GM12872 (cell line): ENCODE measurements around the gene TRAF3.

ENCODE experiments used
- TF ChIP-seq, protein P1 (sequence below): IDR thresholded peaks from 3 replicates; pipeline ENCODE4 v1.5.1; 2011; ENCODE audit warnings: low read depth, mild to moderate bottlenecking, low read length, moderate library complexity; ENCODE audit not compliant: insufficient read depth

Gene TRAF3

DNA sequence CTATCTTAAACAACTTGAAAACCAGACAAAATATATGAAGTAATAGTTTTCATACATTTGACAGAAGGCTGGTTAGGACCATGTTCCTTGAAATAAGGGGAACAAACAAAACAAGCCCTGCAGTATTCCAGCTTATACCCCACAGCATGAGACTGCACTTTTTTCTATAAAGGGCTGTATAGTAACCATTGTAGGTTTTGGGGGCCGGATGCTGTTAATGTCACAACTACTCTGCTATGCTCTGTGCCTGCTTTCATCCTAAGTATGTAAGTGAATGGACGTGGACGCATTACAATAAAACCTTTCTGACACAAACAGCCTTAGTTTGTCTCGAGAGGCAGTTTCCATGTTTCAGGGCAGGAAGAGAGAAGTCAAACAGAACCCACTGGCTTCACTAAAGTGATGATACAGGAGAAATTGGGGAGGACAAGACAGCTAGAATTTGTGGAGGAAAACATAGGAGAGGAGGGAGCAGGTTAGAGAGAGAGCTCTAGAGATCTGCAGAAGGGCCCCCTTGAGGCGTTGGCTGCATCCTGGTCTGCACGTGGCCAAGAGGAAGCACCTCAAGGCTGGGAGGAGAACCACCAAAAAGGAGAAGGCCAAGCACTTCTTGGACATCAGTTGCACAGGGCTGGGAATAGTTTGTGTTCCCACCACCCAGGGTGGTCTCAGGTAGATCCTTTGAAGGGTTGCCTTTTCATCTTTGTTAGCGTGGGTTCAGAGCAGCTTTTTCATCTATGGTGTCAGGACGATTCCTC, 63.7 kb downstream of the TRAF3 start:
- TF ChIP-seq, protein P1, sequence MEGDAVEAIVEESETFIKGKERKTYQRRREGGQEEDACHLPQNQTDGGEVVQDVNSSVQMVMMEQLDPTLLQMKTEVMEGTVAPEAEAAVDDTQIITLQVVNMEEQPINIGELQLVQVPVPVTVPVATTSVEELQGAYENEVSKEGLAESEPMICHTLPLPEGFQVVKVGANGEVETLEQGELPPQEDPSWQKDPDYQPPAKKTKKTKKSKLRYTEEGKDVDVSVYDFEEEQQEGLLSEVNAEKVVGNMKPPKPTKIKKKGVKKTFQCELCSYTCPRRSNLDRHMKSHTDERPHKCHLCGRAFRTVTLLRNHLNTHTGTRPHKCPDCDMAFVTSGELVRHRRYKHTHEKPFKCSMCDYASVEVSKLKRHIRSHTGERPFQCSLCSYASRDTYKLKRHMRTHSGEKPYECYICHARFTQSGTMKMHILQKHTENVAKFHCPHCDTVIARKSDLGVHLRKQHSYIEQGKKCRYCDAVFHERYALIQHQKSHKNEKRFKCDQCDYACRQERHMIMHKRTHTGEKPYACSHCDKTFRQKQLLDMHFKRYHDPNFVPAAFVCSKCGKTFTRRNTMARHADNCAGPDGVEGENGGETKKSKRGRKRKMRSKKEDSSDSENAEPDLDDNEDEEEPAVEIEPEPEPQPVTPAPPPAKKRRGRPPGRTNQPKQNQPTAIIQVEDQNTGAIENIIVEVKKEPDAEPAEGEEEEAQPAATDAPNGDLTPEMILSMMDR = no peak

DNA sequence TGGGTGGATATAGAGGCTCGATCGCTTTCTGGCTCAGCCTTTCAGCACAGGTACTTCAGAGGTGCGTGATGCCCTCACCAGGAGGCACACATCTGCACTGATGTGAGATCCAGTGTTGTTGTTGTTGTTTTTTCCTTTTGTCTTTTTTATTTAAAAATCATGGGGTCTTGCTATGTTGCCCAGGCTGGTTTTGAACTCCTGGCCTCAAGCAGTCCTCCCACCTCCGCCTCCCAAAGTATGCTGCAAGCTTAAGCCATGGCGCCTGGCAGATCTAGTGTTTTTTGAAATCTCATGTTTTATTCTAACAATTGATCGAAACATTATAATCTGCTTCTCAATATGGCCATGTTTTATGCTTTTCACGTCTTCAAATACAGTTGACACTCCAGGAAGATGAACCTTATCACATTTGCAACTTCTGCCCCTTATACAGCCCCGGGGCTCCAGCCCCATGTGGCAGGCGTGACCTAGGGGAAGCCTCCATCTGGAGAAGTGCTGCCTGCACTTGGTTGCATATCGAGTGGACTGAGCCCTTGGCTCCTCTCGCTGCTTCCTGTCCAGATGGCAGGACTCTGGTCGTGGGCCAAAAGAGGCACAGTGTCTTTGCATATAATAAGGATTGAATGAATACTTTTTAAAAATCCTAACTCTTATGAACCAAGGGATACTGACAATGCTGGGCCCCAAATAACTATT, 71.7 kb downstream of the TRAF3 start:
- TF ChIP-seq, protein P1 = no peak

DNA sequence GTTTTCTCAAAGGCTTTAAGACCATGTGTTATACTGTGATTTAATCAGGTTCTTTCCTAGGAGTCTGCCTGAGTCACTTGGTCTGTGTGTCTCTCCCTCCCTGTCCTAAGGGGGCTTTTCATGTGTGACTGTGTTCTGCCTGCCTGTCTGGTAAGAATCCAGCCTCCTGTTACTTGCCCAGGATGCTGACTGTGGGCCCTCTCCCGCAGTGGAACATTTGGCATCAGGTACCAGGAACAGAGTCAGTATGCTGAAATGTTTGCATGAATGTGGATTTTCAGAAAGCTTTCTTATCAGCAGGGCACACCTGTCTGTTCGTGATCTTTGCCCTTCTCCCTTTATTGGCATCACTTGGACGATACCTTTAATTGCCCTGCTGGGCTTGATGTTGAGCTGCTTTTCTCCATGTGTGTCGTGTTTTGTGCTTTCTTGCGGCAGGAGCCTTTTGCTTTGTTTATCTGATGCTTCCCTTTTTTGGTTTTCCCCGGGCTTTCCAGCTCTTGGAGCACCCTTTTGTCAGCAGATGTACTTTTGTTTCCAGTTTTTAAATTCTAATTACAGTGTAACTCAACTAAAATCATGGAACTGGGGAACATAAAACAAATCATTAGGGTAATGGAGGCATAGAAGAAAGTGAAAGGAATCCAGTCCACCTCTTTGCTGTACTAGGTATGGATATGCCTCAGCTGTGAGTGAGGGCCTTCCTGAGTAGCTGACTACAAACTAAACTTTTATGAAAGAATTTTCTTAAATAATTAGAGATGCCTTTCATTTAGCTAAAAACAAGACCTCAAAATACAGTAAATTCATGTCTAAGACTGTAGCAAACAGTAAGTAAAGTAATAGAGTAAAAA, 72.5 kb downstream of the TRAF3 start:
- TF ChIP-seq, protein P1 = no peak

DNA sequence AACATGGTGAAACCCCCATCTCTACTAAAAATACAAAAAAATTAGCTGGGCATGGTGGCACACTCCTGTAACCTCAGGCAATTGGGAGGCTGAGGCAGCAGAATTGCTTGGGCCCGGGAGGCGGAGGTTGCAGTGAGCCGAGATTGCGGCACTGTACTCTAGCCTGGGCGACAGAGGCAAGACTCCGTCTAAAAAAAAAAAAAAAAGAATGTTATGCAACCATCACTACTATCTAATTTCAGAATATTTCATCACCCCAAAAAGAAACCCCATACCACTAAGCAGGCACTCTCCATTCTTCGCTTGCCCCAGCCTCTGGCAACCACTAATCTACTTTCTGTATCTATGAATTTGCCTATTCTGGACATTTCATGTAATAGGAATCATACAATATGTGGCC, 76.4 kb downstream of the TRAF3 start:
- TF ChIP-seq, protein P1 = no peak

DNA sequence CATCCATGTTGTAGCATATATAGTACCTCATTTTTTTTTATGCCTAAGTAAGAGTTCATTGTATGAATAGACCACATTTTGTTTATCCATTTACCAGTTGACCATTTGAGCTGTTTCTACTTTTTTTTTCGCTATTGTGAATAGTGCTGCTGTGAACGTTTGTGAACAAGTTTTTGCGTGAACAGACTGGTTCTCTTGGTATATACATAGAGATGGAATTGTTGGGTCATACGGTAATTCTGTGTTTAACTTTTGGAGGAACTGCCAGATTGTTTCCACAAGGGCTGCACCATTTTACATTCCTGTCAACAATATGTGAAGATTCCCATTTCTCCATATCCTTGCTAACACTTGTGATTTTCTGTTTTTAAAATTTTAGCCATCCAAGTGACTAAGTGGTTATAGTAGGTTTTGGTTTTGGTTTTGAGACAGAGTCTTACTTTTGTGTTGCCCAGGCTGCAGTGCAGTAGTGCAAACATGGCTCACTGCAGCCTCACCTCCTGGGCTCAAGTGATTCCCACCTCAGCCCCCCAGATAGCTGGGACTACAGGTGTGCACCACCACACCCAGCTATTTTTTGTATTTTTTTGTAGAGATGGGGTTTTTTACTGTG, 76.9 kb downstream of the TRAF3 start:
- TF ChIP-seq, protein P1 = no peak

DNA sequence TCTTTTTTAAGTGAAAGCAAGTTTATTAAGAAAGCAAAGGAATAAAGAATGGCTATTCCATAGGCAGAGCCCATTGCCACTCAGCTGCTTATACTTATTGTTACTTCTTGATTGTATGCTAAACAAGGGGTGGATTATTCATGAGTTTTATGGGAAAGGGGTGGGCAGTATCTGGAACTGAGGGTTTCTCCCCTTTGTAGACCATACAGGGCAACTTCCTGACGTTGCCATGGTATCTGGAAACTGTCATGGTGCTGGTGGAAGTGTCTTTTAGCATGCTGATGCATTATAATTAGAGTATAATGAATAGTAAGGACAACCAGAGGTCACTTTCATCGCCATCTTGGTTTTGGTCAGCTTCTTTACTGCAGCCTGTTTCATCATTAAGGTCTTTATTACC, 78.9 kb downstream of the TRAF3 start:
- TF ChIP-seq, protein P1 = no peak

DNA sequence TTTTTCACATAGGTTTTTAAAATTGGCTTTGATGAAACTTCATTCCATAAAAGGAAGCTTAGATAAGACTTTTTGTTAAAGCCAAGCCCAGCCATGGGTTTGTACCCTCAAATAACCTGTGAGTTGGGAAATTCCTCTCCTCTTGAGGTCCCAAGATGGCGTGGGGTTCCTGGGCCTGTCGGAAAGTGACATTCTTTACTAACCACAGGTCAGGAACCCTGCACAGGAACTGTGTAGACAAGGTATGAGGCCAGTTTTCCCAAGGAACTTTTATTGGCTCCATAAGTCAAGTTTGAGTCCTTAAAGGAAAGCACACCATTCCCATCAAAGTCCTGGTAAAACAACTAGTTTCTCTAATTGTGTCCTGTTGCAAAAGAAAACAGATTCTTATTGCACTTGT, 80.2 kb downstream of the TRAF3 start:
- TF ChIP-seq, protein P1 = no peak
